HG02981 (cell line): ENCODE data around the gene CD83.
A peak's percentile ranks its signal among the peaks of the same experiment; 100 is the strongest.

Source experiments
- ATAC-seq: cut with Tn5 transposase; IDR thresholded peaks from one replicate; pipeline ENCODE4 v1.9.1; 2021; ENCODE audit warnings: mild to moderate bottlenecking, moderate library complexity; ENCODE audit not compliant: unreplicated experiment

Gene CD83

GRCh38 chr6:14123386-14124111 is 6.0 kb downstream of the CD83 start:
- no peak for ATAC-seq

- ATAC-seq: no peak
Measured at GRCh38 chr6:14125346-14125745, 7.8 kb downstream of the CD83 start.

DNA sequence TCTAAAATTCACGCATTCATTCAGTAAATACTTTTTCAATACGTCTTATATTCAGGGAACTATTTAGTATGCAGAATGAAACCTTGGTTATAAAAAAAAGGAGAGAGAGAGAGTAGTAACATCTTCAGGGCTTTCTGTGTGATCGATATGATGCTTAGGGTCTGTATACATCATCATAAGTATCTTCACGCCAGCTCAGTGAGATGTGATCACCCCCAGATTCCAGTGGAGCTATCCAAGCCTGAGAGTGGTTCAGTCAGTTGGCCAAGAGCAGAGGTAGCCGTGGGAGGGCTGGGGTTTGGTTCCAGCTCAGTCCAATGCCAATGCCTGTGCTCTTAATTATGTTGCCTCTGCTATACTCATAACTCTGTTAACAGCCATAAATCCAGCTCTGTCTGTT is 8.6 kb downstream of the CD83 start:
- no peak for ATAC-seq

DNA sequence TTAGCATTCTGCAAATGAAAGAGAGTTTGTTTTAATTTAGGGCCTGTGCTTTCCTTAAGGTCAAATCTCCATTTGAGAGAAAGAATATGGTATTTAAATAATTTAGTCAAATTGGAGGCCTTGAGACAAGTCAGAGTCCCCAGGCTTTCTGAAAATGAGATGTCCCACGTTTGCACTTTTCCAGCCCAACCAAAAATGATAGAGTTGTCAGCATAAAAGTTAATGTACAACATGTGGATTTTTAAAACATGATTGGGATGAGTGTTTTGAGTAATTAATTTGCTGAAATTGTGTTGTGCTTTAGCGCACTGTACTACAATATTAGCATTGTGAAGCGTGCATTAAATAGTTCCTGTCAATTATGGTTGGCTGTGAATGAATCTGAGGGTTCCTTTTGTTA is 10.0 kb downstream of the CD83 start:
- no peak for ATAC-seq

GRCh38 chr6:14128012-14128411 is 10.4 kb downstream of the CD83 start:
- ATAC-seq: no peak

DNA sequence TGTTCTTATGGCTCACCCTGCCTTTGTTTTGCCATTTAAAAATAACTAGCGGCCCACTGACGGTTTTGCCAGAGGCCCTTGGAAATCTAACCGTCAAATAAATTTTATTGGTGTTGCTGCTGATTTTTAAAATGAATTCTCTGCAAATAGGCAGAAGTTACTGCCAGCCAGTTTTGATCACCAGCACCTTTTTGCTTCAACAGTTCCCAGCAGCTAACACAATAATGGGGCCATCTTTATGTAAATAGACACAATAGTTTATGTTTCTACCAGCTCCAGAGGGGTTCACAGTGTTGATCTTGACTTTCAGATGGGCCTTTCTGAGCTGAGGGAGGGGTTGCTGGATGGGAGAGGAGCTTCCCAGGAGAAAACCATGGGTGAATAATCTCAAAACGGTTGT is 11.2 kb downstream of the CD83 start:
- ATAC-seq: no peak

DNA sequence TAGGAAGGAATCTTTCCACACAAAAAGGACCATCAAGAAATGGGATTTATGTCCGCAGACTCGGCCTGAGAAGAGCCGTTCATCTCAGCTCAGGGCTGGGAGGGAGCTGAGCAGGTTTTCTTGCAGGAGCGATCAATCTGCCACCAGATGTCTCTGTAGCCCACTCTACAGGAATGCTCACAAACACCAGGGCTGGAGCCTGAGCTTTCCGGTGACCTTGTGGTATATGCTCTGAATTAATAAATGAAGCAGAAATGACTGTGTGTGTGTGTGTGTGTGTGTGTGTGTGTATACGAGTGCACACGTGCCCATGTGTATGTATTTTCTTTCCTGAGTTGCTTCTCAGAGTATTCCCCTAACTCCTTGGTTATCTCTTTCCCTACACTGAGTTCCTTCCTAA is 12.0 kb downstream of the CD83 start:
- peak; percentile 48 for ATAC-seq

DNA sequence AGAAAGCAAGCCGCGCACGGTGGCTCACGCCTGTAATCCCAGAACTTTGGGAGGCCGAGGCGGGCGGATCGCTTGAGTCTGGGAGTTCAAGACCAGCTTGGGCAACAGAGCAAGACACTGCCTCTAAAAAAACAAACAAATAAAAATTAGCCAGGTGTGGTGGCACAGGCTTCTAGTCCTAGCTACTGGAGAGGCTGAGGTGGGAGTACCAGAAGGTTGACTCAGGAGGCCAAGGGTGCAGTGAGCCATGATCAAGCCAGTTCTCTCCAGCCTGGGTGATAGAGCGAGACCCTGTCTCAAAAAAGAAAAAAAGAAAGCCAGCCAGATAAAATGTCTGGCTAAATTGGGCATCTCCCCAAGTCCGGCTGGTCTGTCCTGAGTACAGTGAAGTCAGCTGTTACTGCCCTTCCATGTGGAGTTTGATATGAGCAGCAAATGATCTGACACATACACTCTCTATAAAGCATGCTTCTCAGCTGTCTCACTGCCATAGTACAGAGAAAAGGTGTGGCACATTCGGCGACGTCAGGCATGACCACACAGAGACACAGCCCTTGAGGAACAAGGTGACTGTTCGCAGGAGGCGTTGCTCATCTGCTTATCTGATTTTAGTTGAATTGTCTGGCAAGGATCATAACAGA is 13.0 kb downstream of the CD83 start:
- ATAC-seq: no peak

GRCh38 chr6:14131579-14131978 is 14.0 kb downstream of the CD83 start:
- no peak for ATAC-seq

GRCh38 chr6:14132244-14132920 is 14.8 kb downstream of the CD83 start:
- ATAC-seq: no peak

DNA sequence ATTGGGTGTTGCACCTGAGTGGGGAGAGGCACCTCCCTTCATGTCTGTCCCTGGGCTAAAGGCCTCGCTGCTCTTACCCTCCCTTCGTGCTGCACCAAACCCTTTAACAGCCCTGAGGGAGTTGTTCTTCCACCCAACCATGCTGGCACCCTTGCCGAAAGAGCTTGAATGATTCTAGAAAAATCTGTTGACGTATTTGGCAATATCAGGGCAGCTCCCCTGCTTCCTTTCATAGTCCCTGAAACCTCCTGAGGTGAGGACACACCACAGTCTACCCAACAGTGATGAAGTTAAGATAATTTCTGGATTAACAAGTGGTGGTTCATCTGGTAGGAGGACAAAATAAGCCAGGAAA is 15.3 kb downstream of the CD83 start:
- no peak for ATAC-seq

DNA sequence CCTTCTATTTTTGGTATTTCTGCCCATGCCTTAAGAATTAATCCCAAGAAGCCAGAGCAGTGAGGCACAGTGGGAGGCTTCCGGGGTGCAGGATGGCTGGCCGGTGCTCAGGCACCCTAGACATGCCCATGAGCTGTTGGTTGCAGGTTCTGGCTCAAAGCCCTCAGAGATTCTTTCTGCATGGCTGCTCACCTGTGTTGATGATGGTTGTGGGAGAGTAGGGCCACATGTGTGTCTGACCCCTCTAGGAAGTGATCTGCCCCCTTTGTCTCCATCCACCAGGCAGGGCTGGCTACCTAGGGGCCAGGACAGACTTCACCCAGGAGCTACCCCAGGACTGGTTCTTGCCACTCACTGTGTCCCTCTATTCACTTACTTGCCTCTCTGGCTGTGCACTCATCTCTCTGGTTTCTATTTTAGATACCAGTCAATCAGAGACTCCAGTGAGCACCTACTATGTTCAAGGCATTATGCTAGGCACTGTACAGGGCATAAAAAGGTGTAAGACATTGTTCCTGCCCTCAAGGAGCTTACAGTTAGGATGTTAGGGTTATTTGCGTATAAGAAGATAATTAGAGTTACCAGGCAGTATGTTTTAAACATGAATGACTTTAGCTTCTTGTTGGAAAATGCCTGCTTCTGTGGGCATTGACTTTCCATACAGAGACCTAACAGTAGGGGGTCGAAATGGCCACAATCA is 16.8 kb downstream of the CD83 start:
- no peak for ATAC-seq

GRCh38 chr6:14135893-14136539 is 18.4 kb downstream of the CD83 start:
- ATAC-seq: no peak

DNA sequence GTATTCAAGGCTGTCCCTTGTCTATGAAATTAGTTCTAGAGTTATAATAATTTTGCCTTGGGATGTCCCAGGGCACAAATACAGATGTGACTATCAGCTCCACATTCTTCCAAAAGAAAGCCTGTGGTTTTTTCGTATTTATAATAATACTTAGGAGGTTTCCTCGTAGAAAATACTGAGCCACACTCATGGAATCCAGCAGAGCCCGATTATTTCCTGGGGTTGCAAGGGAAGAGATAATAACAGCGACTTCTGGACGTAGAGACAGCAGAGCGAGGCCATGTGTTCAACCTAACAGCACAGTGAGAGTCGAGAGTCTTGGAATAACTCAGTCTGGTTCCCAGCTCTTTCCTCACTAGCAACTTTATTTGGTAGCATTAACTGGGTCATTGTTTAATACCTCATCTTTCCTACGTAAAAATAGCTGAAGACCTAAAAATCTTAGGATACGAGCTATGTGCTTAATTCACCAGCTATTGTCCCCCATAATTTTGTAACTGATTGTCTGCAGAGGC is 21.2 kb downstream of the CD83 start:
- no peak for ATAC-seq

DNA sequence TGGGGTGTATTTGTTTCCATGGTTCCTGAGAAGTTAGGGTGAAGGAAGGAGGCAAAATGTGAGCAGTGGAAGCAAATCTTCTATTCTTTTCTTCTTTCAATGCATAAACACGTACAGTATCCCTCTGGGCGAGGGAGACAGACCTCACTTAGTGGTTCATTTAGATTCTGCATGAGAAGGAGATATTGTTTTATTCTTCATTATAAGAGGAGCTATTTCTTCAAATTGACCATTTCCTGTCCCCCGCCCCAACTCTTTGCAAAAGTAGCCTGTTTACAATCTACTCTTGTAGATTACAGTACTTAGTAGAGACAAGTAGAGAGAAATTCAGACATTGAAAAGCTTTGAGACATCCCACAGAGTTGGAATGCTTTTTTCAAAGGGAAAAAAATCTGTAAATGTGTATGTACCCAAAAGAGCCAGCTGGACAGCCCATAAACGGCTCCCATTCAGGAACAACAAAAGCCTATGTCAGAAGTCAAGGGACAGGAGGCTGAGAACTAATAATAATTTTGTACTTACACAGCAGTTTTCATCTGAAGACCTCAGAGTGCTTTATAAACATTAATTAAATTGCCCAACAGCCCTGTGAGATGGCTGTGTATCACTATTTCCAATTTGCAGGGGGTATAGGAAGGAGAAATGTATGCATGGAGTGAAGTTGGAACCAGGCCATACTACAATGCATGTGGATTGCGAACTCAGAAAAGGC is 23.9 kb downstream of the CD83 start:
- no peak for ATAC-seq

GRCh38 chr6:14142063-14142450 is 24.5 kb downstream of the CD83 start:
- no peak for ATAC-seq

DNA sequence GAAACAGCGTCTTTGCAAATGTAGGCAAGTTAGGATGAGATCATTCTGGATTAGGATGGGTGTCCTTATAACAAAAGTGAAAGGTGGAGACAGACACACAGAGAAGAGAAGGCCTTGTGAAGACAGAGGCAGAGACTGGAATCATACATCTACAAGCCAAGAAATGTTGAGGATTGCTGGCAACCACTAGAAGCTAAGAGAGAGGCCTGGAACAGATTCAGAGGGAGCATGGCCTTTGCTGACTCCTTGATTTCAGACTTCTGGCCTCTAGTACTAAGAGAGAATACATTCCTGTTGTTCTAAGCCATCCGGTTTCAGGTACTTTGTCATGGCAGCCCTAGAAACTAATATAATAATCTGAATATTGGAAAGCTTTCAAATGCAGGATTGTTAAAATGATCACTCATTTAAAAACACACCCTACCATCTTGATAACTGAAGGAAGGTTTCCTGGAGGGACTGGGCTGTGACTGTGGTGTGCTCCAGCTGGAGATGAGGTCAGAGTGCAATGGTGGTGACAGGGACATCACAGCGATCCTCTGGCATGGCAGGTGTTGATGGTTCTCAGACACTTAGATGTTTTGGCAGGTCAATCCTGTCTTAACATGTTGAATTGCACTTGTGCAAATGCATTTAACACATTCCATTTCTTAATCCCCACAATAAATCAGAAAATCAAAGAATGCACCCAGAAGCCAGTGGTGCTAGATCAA is 25.1 kb downstream of the CD83 start:
- no peak for ATAC-seq

- no peak for ATAC-seq
Measured at GRCh38 chr6:14143305-14143704, 25.7 kb downstream of the CD83 start.

DNA sequence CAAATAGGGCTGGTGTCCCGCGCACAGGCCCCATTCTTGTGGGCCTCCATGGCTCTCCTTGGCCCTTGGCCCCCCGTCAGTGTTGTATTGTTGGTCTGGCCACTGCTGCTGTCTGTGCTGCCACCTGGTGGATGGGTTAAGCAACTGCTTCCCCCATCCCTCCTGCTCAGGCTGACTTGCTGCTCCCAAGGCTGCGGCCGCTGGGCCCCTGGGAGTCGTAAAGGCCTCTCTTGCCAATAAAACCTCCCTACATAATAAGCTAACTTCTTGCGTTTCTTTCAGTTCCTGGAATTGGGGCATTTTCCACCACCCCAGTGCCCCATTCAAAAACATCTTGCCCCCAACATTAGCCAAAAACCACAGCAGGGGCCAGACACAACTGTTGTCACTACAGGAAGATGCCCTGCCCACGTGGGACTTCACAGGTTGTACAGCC is 27.1 kb downstream of the CD83 start:
- peak; percentile 71 for ATAC-seq
